ENCODE measurements around the gene GATAD2A.
"Not testable (repeated sequence)": the region's sequence is repeated elsewhere in the genome, so short reads cannot be mapped to it uniquely, and the experiment has no call there.

The GATAD2A gene

GRCh38 chr19:19447536-19448237 lies 42.2 kb downstream of the GATAD2A start:
- no peak for DNase-seq (ENCODE audit: low read depth)

- no peak for DNase-seq (ENCODE audit: low read depth)
Measured at GRCh38 chr19:19448238-19448544, 42.7 kb downstream of the GATAD2A start.

DNA sequence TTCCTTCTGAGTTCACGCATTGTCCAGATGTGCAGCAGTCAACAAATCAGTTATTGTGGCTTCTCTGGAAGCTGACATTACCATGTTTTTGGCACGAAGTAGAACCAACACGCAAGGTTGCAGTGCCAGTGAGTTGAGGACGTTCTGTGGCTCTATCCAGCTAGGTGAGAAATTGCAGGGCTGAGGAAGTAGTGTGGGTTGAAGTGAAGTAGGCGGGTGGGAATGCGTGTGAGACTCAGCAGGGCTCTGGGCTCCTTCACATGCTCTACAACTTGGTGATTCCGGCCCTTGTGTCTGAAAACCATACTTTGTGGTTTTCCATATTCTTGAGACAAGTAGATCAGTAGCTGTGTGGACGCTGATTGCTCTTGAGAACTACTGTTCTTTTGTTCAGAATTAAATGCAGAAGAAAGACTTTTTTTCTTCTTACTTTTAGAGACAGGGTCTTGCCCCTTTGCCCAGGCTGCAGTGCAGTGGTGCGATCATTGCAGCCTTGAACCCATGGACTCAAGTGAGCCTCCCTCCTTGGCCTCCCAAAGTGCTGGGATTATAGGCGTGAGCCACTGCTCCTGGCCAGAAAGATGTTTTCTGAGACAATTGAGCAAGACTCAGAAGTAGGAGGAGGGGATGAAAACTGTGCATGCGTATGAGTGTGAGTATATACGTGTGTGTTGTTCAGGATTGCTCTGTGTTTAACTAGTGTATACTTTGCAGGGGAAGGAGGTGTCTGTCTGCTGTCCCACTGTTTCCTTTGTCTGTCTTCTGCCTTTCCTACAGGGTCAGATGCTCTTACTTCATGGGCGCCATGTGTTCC lies 46.2 kb downstream of the GATAD2A start:
- DNase-seq (ENCODE audit: low read depth): no peak

DNA sequence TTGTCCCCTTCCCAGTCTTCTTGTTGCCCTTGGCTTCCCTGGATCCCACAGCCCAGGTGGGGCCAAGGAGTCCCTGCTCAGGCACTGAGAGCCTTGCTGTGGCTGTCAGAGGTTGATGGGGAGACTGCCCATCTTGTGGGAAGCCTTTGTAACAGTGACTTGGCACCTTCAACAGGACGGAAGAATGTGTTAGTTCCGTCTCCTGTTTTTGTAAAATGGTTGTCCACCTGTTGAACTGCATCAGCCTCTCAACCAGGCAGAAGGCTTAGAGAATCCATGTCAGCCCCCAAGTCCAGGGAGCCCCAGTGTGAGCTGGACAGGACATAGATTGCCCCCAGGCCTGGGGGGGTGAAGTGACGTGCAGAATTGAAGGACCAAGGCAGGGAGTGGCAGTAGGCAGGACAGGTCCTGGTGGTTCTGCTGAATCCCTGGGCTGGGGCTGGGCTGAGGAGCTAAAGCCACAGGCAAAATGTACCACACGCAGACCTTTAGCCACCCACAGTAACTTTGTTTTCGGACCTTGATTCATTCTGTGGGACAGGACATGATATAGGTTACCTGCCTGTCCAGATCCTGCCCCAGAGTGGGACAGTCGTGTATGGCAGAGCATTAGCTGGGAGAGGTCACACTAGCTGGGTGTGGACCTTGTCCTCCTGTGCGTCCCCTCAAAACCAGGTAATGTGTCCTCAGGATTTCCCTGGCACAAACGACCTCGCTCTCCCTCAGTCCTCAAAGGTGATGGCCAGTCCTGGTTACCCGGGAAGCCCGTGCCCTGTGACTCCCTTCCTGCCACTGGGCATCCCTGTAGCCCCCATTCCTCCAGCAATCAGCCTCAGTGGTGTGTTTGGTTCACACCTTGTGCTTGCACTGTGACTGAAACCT lies 47.0 kb downstream of the GATAD2A start:
- no peak for DNase-seq (ENCODE audit: low read depth)

DNA sequence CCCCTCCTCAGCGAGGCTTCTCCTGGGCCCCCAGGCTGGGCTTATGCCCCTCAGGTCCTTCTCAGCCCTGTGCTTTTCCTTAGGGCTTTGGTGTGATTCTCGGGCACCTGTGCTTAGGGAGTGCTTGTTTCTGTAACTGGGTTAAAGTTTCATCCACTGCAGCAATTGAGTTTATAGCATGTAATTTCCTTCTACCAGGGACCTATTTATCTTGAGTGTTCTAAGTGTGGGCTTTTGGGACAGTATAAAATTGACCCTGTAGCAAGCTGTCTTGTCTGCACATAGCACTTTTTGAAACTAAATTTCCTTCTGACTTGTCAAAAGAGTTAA lies 47.6 kb downstream of the GATAD2A start:
- no peak for DNase-seq (ENCODE audit: low read depth)

GRCh38 chr19:19455166-19455919 lies 49.9 kb downstream of the GATAD2A start:
- DNase-seq (ENCODE audit: low read depth): not testable (repeated sequence)

- DNase-seq (ENCODE audit: low read depth): no peak
Measured at GRCh38 chr19:19457671-19458070, 52.2 kb downstream of the GATAD2A start.

- no peak for DNase-seq (ENCODE audit: low read depth)
Measured at GRCh38 chr19:19458110-19458816, 52.8 kb downstream of the GATAD2A start.

DNA sequence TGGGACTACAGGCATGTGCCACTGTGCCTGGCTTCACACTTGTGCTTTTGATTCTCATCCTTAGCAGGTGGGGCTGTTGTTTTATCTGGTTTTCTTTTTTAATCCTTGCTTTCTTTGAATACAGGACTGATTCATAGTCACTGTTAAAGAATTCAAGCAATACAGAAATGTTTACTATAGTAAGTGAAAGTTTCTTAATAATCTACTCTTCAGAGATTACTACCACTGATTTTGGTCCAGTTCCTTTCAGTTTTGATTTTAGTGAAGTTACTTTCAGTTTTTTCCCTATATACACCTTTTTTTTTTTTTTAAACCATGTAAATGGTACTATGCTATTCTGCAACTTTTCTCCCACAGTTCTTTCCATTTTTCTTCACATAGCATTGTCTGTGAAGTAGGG lies 53.6 kb downstream of the GATAD2A start:
- DNase-seq (ENCODE audit: low read depth): no peak

- DNase-seq (ENCODE audit: low read depth): no peak
Measured at GRCh38 chr19:19459707-19460251, 54.3 kb downstream of the GATAD2A start.

GRCh38 chr19:19460258-19460731 lies 54.8 kb downstream of the GATAD2A start:
- no peak for DNase-seq (ENCODE audit: low read depth)

GRCh38 chr19:19460761-19461265 lies 55.3 kb downstream of the GATAD2A start:
- DNase-seq (ENCODE audit: low read depth): no peak

- DNase-seq (ENCODE audit: low read depth): no peak
Measured at GRCh38 chr19:19461306-19461670, 55.8 kb downstream of the GATAD2A start.

GRCh38 chr19:19461671-19462622 lies 56.5 kb downstream of the GATAD2A start:
- peak; percentile 27 for DNase-seq (ENCODE audit: low read depth)

DNA sequence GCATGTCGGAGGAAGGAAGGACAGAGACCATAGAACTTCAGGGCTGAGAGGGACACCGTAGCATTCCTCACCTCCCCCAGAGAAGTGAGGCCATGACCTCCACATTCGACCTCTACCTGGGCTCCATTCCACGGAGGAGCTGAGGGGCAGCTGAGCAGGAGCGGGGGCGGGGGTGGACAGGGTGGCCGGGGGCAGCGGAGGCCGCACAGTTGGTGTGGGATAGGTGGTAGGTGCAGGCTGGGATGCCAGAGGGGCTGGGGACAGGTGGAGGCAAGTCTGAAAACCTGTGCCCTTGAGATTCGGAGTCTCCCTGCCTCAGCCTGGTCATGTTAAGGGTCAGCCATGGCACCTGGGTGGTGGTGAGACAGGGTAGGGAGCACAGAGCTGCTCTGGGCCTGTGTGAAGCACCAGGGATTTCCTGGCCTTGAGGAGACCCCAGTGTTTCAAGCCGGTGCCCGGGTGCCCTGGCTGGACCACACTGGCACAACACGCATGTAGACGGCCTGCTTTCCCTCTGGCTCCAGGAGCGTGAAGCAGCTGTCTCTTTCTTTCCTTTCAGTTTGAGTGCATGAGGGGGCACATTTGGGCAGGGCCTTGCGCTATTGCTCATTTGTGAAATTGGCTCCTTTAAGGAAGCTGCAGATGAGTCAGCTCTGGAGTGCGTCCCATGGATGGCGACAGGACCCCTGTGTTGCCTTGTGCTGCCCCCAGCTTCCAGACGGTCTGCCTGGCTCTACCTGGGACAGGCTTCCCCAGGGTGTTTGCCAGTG lies 58.1 kb downstream of the GATAD2A start:
- peak; percentile 43 for DNase-seq (ENCODE audit: low read depth)

DNA sequence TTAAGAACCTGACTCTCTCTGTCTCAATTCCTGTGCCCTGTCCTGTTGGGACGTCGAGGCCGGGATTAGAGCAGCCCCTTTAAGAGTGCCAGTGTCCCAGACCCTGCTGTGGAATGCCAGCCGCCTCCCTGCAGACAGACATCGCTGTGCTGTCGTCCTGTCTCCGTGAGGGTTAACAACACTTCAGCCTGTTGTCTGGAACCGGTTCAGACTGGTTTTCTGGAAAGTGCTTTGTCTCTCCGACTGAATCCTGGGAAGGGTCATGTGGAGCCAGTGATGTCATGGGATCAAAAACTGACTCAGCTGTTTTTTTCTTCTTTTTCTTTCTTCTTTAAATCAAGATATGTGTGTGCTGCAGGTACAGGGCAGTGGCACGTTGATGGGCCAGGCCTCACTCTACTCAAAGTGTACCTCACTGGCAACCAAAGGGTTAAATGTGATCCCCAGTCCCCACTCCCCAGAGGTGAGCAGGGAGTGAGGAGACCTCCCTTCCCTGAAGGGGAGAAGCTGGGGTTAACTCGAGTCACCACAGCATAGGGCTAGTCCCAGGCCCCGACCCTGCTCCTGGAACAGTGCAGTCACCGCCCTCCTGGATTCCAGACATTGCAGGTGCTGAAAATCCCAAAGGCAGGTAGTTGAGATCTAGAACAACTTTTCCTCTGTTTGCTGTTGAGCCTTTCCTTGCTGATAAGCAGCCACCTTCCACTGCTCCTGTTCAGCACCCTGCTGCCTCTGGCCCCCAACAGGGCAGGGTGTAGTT lies 59.0 kb downstream of the GATAD2A start:
- DNase-seq (ENCODE audit: low read depth): peak; percentile 24

GRCh38 chr19:19465436-19466070 lies 60.1 kb downstream of the GATAD2A start:
- no peak for DNase-seq (ENCODE audit: low read depth)

- no peak for DNase-seq (ENCODE audit: low read depth)
Measured at GRCh38 chr19:19466201-19466600, 60.7 kb downstream of the GATAD2A start.
